HG02623 (cell line): Measurements from ENCODE around the gene MAGI1.
"Not testable (repeated sequence)": the region's sequence is repeated elsewhere in the genome, so short reads cannot be mapped to it uniquely, and the experiment has no call there.

Experiments
- ATAC-seq: cut with Tn5 transposase; IDR thresholded peaks from one replicate; pipeline ENCODE4 v1.9.1; 2021; ENCODE audit warnings: moderate library complexity; ENCODE audit not compliant: unreplicated experiment

MAGI1 gene

GRCh38 chr3:66041116-66041515 is 2.4 kb upstream of the MAGI1 start:
- ATAC-seq: no peak

- ATAC-seq: no peak
These were observed 821 bp upstream of the MAGI1 start for GRCh38 chr3:66039590-66039887.

GRCh38 chr3:66038384-66038725 is 363 bp downstream of the MAGI1 start:
- ATAC-seq: peak; percentile 16

- ATAC-seq: no peak
These were observed 740 bp downstream of the MAGI1 start for GRCh38 chr3:66037986-66038369.

- ATAC-seq: no peak
These were observed 1.3 kb downstream of the MAGI1 start for GRCh38 chr3:66037330-66037985.

GRCh38 chr3:66036586-66037148 is 2.1 kb downstream of the MAGI1 start:
- no peak for ATAC-seq

GRCh38 chr3:66035763-66036477 is 2.8 kb downstream of the MAGI1 start:
- ATAC-seq: no peak

- ATAC-seq: no peak
These were observed 5.2 kb downstream of the MAGI1 start for GRCh38 chr3:66033241-66034138.

- ATAC-seq: no peak
These were observed 7.5 kb downstream of the MAGI1 start for GRCh38 chr3:66031102-66031698.

- no peak for ATAC-seq
These were observed 9.3 kb downstream of the MAGI1 start for GRCh38 chr3:66029443-66029842.

- no peak for ATAC-seq
These were observed 9.7 kb downstream of the MAGI1 start for GRCh38 chr3:66029014-66029413.

GRCh38 chr3:66028457-66028856 is 10.3 kb downstream of the MAGI1 start:
- ATAC-seq: no peak

- ATAC-seq: not testable (repeated sequence)
These were observed 11.6 kb downstream of the MAGI1 start for GRCh38 chr3:66027099-66027498.

- no peak for ATAC-seq
These were observed 14.9 kb downstream of the MAGI1 start for GRCh38 chr3:66023738-66024385.

- no peak for ATAC-seq
These were observed 15.5 kb downstream of the MAGI1 start for GRCh38 chr3:66023229-66023628.

- ATAC-seq: no peak
These were observed 17.0 kb downstream of the MAGI1 start for GRCh38 chr3:66021731-66022131.

- ATAC-seq: no peak
These were observed 18.8 kb downstream of the MAGI1 start for GRCh38 chr3:66019896-66020295.

- no peak for ATAC-seq
These were observed 20.4 kb downstream of the MAGI1 start for GRCh38 chr3:66018057-66019033.

GRCh38 chr3:66017591-66017990 is 21.1 kb downstream of the MAGI1 start:
- no peak for ATAC-seq

- ATAC-seq: no peak
These were observed 21.6 kb downstream of the MAGI1 start for GRCh38 chr3:66017084-66017483.
